ENCODE measurements around the gene MYH7. TPM values are rescaled to one million over a fixed set of nuclear protein-coding genes. Genes with fewer than 3 reads are reported as not detected.

The MYH7 gene
- total RNA-seq, 6 donors from 2014 or later = not detected

GRCh38 chr14:23432102-23432925, 3.1 kb downstream of the MYH7 start:
- no peak overlapping the region for H3K4me3 ChIP-seq
- H3K4me1 ChIP-seq = no peaks in the 10 kb centered on the region
- H3K27ac ChIP-seq = no peak overlapping the region
- 76 to 78% methylated on average over 17 of the region's 17 CpGs for WGBS, 2 donors
- no peaks in the 10 kb centered on the region for H3K27me3 ChIP-seq
- no peak for TF ChIP-seq CTCF (IDR thresholded peaks at IDR 0.05)
- no peak for TF ChIP-seq POLR2A (IDR thresholded peaks at IDR 0.05)
- TF ChIP-seq POLR2AphosphoS5 (IDR thresholded peaks at IDR 0.05) = no peak
- TF ChIP-seq EP300 (IDR thresholded peaks at IDR 0.05) = no peak
- no peaks in the 10 kb centered on the region for H3K36me3 ChIP-seq
- DNase-seq (no peak), ATAC-seq (ENCODE audit: low FRiP score in 2 of 2) (no peak)
- no peaks in the 10 kb centered on the region for H3K9me3 ChIP-seq

GRCh38 chr14:23431486-23431885, 4.0 kb downstream of the MYH7 start:
- TF ChIP-seq CTCF (IDR thresholded peaks at IDR 0.05) = no peak
- no peak for TF ChIP-seq EP300 (IDR thresholded peaks at IDR 0.05)
- no peak for TF ChIP-seq POLR2A (IDR thresholded peaks at IDR 0.05)
- no peak for TF ChIP-seq POLR2AphosphoS5 (IDR thresholded peaks at IDR 0.05)
- no peak for ATAC-seq (ENCODE audit: low FRiP score in 2 of 2)
- no peaks in the 10 kb centered on the region for H3K27me3 ChIP-seq
- no peaks in the 10 kb centered on the region for H3K36me3 ChIP-seq
- H3K9me3 ChIP-seq = no peaks in the 10 kb centered on the region
- no peak overlapping the region for H3K4me3 ChIP-seq
- 83 to 86% methylated on average over 5 to 10 of the region's 10 CpGs for WGBS, 2 donors
- no peak for DNase-seq
- H3K27ac ChIP-seq = no peak overlapping the region
- H3K4me1 ChIP-seq = no peaks in the 10 kb centered on the region

- ATAC-seq (ENCODE audit: low FRiP score in 2 of 2) (no peak), DNase-seq (no peak)
- no peak overlapping the region for H3K27ac ChIP-seq
- H3K9me3 ChIP-seq = no peaks in the 10 kb centered on the region
- H3K36me3 ChIP-seq = no peaks in the 10 kb centered on the region
- H3K4me3 ChIP-seq = no peak overlapping the region
- TF ChIP-seq CTCF (IDR thresholded peaks at IDR 0.05) = no peak
- no peak for TF ChIP-seq EP300 (IDR thresholded peaks at IDR 0.05)
- TF ChIP-seq POLR2AphosphoS5 (IDR thresholded peaks at IDR 0.05) = no peak
- no peak for TF ChIP-seq POLR2A (IDR thresholded peaks at IDR 0.05)
- H3K4me1 ChIP-seq = no peaks in the 10 kb centered on the region
- WGBS, 2 donors = 14 to 62% methylated on average over 1 to 2 of the region's 2 CpGs
- H3K27me3 ChIP-seq = no peaks in the 10 kb centered on the region
Measured at GRCh38 chr14:23430723-23431085, 4.8 kb downstream of the MYH7 start.

- DNase-seq (no peak), ATAC-seq (ENCODE audit: low FRiP score in 2 of 2) (no peak)
- 78 to 82% methylated on average over 9 to 10 of the region's 10 CpGs for WGBS, 2 donors
- H3K36me3 ChIP-seq = no peaks in the 10 kb centered on the region
- no peaks in the 10 kb centered on the region for H3K27me3 ChIP-seq
- no peak overlapping the region for H3K27ac ChIP-seq
- no peak overlapping the region for H3K4me3 ChIP-seq
- TF ChIP-seq EP300 (IDR thresholded peaks at IDR 0.05) (no peak), CTCF (IDR thresholded peaks at IDR 0.05) (no peak), POLR2A (IDR thresholded peaks at IDR 0.05) (no peak), POLR2AphosphoS5 (IDR thresholded peaks at IDR 0.05) (no peak)
- no peaks in the 10 kb centered on the region for H3K9me3 ChIP-seq
- no peaks in the 10 kb centered on the region for H3K4me1 ChIP-seq
Measured at GRCh38 chr14:23430016-23430722, 5.3 kb downstream of the MYH7 start.
